Pericardium fibroblast (primary cell): ENCODE measurements around the gene LCA5. TPM values are rescaled to one million over a fixed set of nuclear protein-coding genes. Genes with fewer than 3 reads are reported as not detected.

ENCODE experiments used
- total RNA-seq: library from RNA; depleted of rRNA; stranded (reverse); fragments of >200 nt; gene quantifications from 2 replicates; pipeline ENCODE4 v1.2.3, GENCODE V29; 2015

Gene LCA5
- 3.7 and 4.2 TPM in 2 replicates for total RNA-seq

DNA sequence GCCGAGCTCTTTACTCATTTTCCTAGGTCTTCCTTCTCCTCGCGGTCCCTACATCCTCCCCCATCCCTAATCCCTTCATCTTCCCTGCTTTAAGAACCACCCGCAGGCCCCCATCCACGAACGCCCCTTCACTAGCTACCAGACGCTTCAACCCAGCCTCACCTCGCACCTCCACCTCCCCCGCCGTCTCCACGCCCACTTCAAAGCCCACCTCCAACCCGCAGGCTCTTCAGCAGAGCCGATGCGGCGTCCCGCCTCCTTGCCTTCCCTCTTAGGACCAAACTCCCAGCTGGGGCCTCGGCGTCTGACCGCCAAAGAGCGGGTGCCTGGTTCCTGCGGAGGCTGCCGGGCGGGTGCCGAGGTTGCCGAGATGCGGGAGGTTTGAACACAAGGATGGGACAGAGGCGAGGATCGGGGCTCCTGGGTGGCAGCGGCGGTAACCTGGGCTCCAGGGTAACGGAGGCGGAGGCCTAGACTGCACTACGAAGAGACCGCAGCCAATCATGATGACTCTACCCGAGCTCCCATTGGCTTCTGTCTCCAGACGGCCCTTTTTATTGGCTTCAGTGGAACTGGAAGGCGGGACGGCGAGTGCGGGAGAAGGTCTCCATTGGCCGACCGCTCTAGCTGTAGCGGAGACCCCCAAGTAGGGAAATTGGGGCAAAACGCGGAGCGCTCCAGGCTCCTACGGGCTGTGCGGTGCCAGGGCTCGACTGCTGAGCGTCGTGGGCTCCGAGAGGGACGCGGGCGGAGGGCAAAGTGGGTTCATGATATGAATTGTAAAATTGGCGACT is at the start of gene LCA5:
Gene LCA5 (minus strand): TSS at position 477 of the 794 bp plus-strand sequence. CDS start 18,536 bp downstream, outside the sequence.

Other genes with a start within 250 kb of the LCA5 start
- gene SH3BGRL2, start 93.9 kb upstream of the LCA5 start, total RNA-seq: 2.6 and 3.8 TPM in 2 replicates